ENCODE measurements around the gene TNFRSF1A. TPM values are rescaled to one million over a fixed set of nuclear protein-coding genes. Genes with fewer than 3 reads are reported as not detected.

TNFRSF1A gene
- total RNA-seq, result 100 to 1,000 TPM in 1 of 2 donors, 10 to 100 TPM in 1; 62.9 to 176 TPM

DNA sequence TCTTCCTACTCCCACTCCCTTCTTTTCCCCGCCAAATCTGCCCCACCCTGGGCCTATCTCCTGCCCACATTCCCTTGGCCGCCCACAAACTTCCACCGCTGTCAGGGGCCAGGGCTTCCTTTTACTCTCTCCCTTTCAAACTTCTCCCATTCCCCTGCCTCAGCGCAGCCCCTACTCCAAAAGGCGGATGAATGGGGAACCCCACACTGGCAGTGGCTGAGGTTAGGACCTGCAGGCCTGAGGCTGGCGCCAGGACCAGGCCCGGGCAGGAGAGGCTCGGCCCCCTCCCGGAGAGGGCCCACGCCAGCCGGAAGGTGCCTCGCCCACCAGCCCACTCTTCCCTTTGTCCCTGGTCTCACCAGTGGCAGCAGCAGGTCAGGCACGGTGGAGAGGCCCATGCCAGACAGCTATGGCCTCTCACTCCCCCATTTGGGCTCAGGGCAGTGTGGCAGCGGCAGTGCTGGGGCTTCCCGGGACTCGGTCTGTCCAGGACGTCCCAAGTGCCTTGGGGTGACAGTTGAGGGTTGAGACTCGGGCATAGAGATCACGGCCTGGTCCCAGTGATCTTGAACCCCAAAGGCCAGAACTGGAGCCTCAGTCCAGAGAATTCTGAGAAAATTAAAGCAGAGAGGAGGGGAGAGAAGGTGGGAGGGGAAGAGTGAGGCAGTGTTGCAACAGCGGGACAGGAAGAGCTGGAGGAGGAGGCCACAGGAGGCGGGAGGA is at the start of gene TNFRSF1A:
TNFRSF1A (minus strand) TSS at position 660 of the 723 bp plus-strand sequence; CDS start at position 398, 262 bp downstream.
- peaks cover 0 to 69% of the 10 kb centered on the region in 2 donors for H3K4me1 ChIP-seq
- peak within 1 kb of the TSS; percentile 98 for H3K27ac ChIP-seq
- no peaks in the 10 kb centered on the region for H3K27me3 ChIP-seq
- peak within 1 kb of the TSS; percentile 76 to 95 for H3K4me3 ChIP-seq
- no peaks in the 10 kb centered on the region for H3K9me3 ChIP-seq
- peak; percentile 85 for DNase-seq (ENCODE audit: low spot score)
- H3K36me3 ChIP-seq, result peaks cover 4% of the 10 kb centered on the region
- TF ChIP-seq, protein P1, sequence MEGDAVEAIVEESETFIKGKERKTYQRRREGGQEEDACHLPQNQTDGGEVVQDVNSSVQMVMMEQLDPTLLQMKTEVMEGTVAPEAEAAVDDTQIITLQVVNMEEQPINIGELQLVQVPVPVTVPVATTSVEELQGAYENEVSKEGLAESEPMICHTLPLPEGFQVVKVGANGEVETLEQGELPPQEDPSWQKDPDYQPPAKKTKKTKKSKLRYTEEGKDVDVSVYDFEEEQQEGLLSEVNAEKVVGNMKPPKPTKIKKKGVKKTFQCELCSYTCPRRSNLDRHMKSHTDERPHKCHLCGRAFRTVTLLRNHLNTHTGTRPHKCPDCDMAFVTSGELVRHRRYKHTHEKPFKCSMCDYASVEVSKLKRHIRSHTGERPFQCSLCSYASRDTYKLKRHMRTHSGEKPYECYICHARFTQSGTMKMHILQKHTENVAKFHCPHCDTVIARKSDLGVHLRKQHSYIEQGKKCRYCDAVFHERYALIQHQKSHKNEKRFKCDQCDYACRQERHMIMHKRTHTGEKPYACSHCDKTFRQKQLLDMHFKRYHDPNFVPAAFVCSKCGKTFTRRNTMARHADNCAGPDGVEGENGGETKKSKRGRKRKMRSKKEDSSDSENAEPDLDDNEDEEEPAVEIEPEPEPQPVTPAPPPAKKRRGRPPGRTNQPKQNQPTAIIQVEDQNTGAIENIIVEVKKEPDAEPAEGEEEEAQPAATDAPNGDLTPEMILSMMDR (IDR thresholded peaks at IDR 0.05), result no peak

DNA sequence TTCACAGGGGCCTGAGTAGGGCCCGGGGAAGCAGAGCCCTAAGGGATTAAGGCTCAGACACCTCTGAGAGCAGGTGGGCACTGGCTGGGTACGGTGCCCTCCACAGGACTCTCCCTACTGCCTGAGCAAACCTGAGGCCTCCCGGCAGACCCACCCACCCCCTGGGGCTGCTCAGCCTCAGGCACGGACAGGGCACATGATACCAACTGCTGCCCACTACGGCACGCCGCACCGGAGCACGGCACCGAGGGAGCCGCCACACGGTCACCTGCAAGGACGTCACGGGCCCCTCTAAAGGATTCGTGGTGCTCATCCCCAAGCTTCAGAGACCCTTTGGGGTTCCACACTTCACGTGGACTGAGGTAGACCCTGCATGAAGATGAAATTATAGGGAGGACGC is 49.1 kb upstream of the TNFRSF1A start:
- peaks cover 37% of the 10 kb centered on the region for H3K36me3 ChIP-seq
- no peaks in the 10 kb centered on the region for H3K27me3 ChIP-seq
- no peak overlapping the region for H3K4me3 ChIP-seq
- H3K27ac ChIP-seq, result peak overlapping the region; percentile 0 to 5
- TF ChIP-seq, protein P1 (IDR thresholded peaks at IDR 0.05), result no peak
- H3K4me1 ChIP-seq, result peaks cover 0 to 24% of the 10 kb centered on the region in 2 donors
- no peak for DNase-seq (ENCODE audit: low spot score)
- no peaks in the 10 kb centered on the region for H3K9me3 ChIP-seq

DNA sequence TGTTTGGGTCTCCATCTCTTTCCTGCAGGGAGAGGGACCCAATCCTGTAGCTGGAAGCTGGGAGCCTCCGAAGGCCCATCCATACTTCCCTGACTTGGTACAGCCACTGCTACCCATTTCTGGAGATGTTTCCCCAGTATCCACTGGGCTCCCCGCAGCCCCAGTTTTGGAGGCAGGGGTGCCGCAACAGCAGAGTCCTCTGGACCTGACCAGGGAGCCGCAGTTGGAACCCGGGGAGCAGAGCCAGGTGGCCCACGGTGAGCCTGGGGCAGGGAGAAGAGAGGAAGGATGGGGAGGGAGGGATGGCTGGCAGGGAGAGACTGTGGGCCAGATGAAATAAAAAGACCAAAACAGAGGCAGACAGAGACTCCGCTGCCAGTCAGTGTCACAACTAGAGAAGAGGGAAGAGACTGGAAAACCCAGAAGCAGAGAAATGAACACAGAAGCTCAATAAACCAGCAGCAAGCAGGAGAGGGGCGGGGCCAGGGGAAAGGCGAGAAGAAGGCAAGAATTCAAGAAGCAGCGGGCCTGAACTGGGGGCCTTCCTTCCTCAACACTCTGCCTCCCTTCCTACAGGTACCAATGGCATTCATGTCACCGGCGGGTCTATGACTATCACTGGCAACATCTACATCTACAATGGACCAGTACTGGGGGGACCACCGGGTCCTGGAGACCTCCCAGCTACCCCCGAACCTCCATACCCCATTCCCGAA is 48.4 kb upstream of the TNFRSF1A start:
- no peak for DNase-seq (ENCODE audit: low spot score)
- Histone ChIP-seq H3K36me3 (peaks cover 39% of the 10 kb centered on the region), H3K9me3 (no peaks in the 10 kb centered on the region), H3K4me1 (peaks cover 0 to 30% of the 10 kb centered on the region in 2 donors), H3K27me3 (no peaks in the 10 kb centered on the region), H3K4me3 (no peak overlapping the region), H3K27ac (no peak overlapping the region)
- TF ChIP-seq, protein P1 (IDR thresholded peaks at IDR 0.05), result no peak

DNA sequence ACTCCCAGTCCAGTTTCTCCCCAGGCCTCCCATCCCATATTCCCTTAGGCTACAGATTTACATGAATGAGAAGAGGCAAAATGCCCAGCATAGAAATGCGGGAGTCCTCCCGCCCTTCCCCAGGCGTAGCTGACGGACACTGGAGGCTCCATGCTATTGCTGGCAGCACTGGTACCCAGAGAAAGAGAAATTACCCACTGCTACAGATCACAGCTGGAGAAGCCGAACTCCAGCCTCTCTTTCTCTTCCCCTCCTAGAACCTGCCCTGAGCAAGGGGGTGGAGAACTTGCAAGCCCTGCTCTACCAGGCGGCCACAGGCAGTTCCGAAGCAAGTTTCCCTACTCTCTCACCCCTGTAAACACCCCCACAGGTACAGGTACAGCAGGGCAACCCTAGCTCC is 45.7 kb upstream of the TNFRSF1A start:
- peaks cover 0 to 44% of the 10 kb centered on the region in 2 donors for H3K4me1 ChIP-seq
- no peak for DNase-seq (ENCODE audit: low spot score)
- TF ChIP-seq, protein P1 (IDR thresholded peaks at IDR 0.05), result no peak
- no peaks in the 10 kb centered on the region for H3K9me3 ChIP-seq
- H3K27me3 ChIP-seq, result no peaks in the 10 kb centered on the region
- H3K36me3 ChIP-seq, result peaks cover 39% of the 10 kb centered on the region
- no peak overlapping the region for H3K27ac ChIP-seq
- no peak overlapping the region for H3K4me3 ChIP-seq

DNA sequence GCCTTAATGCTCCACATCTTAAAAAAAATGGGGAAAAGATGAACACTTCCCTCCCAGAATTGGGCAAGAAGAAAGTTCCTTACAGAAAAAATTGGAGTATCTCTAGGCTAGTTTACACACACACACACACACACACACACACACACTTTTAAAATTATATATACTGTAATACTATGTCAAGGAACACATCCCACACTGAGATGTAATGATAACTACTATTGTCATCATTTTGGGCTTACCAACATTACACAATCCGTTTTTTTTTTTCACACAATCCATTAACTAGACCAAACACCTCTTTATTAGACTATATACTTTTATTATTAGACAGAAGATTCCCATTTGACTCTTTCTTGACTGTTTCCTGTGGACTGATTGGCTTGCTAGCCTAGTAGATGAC is 44.6 kb upstream of the TNFRSF1A start:
- Histone ChIP-seq H3K36me3 (peaks cover 39% of the 10 kb centered on the region), H3K9me3 (no peaks in the 10 kb centered on the region), H3K4me1 (peaks cover 0 to 36% of the 10 kb centered on the region in 2 donors), H3K27ac (no peak overlapping the region), H3K4me3 (no peak overlapping the region), H3K27me3 (no peaks in the 10 kb centered on the region)
- DNase-seq (ENCODE audit: low spot score), result no peak
- TF ChIP-seq, protein P1 (IDR thresholded peaks at IDR 0.05), result no peak
